H1 (cell line): ENCODE results near the gene TBC1D22B. TPM values are rescaled to one million over a fixed set of nuclear protein-coding genes. Genes with fewer than 3 reads are reported as not detected.

Experiments used
- GTF2F1 ChIP-seq: IDR thresholded peaks from 2 replicates; pipeline ENCODE4 v1.6.1; 2012; ENCODE audit warnings: low read depth, low read length, improper control_type of control experiment, borderline replicate concordance
- JUN ChIP-seq: IDR thresholded peaks from 2 replicates; pipeline ENCODE4 v1.6.1; 2011; ENCODE audit warnings: low read depth, mild to moderate bottlenecking, improper control_type of control experiment, low read length
- MAX ChIP-seq: IDR thresholded peaks from 2 replicates; pipeline ENCODE4 v1.6.1; 2012; ENCODE audit warnings: inconsistent platforms
- RAD21 ChIP-seq, 2 experiments: IDR thresholded peaks in 1 of 2; conservative IDR thresholded peaks in 1 of 2; 2 replicates each; pipeline ENCODE4 v1.6.1; 2011; ENCODE audit warnings: low read depth in 2 of 2, low read length in 2 of 2, improper control_type of control experiment in 1 of 2, inconsistent platforms in 1 of 2, mild to moderate bottlenecking in 1 of 2, moderate library complexity in 1 of 2
- RFX5 ChIP-seq: IDR thresholded peaks from 2 replicates; pipeline ENCODE4 v1.6.1; 2011; ENCODE audit warnings: low read depth, low read length, improper control_type of control experiment, borderline replicate concordance
- SAP30 ChIP-seq: fragments of 300-600 bp; sonication (generic); IDR thresholded peaks from 2 replicates; pipeline ENCODE4 v1.7.1; 2012; ENCODE audit warnings: low read length, moderate library complexity, mild to moderate bottlenecking, inconsistent platforms; ENCODE audit not compliant: insufficient read depth, insufficient replicate concordance
- TAF7 ChIP-seq: optimal IDR thresholded peaks from 2 replicates; pipeline ENCODE3; 2011; ENCODE audit warnings: low read depth, mild to moderate bottlenecking, inconsistent platforms, low read length, moderate library complexity, borderline replicate concordance
- TBP ChIP-seq: IDR thresholded peaks from 2 replicates; pipeline ENCODE4 v1.6.1; 2011; ENCODE audit warnings: low read depth, low read length, improper control_type of control experiment
- YY1 ChIP-seq: IDR thresholded peaks from 2 replicates; pipeline ENCODE4 v1.6.1; 2011; ENCODE audit warnings: low read depth, mild to moderate bottlenecking, low read length
- polyA plus RNA-seq, 7 experiments: library from polyadenylated mRNA; depleted of rRNA in 3 of 7; stranded (reverse) in 5 of 7; unstranded in 2 of 7; fragments of >200 nt in 5 of 7; fragments of 200-250 nt in 2 of 7; gene quantifications; 1 replicate in 5 of 7; 2 replicates in 1 of 7; 4 replicates in 1 of 7; pipeline versions ENCODE4 v1.2.1 to v1.2.3, GENCODE V29; 2011 to 2013; ENCODE audit warnings: missing spikeins in 2 of 7, mixed read lengths in 2 of 7
- total RNA-seq: library from RNA; stranded (reverse); fragmentation: NEBNext Ultra II Directional; extraction: Animal tissue kit (Norgen Biotek cat#: 25700); gene quantifications from 2 replicates; pipeline ENCODE4 v1.2.1, GENCODE V29; 2021
- TF ChIP-seq, protein P1 (sequence below): fragments of 300-600 bp; sonication (generic); IDR thresholded peaks from 2 replicates; pipeline ENCODE4 v1.7.1; 2012; ENCODE audit warnings: low read length, moderate library complexity, mild to moderate bottlenecking, inconsistent platforms; ENCODE audit not compliant: insufficient replicate concordance

The TBC1D22B gene
- total and polyA plus RNA-seq, 2 of the 8 experiments (the other 6 are each of a cell fraction or from before 2014, with no cell fraction given), result 10.1 to 17.4 TPM

- TF ChIP-seq, protein P1, sequence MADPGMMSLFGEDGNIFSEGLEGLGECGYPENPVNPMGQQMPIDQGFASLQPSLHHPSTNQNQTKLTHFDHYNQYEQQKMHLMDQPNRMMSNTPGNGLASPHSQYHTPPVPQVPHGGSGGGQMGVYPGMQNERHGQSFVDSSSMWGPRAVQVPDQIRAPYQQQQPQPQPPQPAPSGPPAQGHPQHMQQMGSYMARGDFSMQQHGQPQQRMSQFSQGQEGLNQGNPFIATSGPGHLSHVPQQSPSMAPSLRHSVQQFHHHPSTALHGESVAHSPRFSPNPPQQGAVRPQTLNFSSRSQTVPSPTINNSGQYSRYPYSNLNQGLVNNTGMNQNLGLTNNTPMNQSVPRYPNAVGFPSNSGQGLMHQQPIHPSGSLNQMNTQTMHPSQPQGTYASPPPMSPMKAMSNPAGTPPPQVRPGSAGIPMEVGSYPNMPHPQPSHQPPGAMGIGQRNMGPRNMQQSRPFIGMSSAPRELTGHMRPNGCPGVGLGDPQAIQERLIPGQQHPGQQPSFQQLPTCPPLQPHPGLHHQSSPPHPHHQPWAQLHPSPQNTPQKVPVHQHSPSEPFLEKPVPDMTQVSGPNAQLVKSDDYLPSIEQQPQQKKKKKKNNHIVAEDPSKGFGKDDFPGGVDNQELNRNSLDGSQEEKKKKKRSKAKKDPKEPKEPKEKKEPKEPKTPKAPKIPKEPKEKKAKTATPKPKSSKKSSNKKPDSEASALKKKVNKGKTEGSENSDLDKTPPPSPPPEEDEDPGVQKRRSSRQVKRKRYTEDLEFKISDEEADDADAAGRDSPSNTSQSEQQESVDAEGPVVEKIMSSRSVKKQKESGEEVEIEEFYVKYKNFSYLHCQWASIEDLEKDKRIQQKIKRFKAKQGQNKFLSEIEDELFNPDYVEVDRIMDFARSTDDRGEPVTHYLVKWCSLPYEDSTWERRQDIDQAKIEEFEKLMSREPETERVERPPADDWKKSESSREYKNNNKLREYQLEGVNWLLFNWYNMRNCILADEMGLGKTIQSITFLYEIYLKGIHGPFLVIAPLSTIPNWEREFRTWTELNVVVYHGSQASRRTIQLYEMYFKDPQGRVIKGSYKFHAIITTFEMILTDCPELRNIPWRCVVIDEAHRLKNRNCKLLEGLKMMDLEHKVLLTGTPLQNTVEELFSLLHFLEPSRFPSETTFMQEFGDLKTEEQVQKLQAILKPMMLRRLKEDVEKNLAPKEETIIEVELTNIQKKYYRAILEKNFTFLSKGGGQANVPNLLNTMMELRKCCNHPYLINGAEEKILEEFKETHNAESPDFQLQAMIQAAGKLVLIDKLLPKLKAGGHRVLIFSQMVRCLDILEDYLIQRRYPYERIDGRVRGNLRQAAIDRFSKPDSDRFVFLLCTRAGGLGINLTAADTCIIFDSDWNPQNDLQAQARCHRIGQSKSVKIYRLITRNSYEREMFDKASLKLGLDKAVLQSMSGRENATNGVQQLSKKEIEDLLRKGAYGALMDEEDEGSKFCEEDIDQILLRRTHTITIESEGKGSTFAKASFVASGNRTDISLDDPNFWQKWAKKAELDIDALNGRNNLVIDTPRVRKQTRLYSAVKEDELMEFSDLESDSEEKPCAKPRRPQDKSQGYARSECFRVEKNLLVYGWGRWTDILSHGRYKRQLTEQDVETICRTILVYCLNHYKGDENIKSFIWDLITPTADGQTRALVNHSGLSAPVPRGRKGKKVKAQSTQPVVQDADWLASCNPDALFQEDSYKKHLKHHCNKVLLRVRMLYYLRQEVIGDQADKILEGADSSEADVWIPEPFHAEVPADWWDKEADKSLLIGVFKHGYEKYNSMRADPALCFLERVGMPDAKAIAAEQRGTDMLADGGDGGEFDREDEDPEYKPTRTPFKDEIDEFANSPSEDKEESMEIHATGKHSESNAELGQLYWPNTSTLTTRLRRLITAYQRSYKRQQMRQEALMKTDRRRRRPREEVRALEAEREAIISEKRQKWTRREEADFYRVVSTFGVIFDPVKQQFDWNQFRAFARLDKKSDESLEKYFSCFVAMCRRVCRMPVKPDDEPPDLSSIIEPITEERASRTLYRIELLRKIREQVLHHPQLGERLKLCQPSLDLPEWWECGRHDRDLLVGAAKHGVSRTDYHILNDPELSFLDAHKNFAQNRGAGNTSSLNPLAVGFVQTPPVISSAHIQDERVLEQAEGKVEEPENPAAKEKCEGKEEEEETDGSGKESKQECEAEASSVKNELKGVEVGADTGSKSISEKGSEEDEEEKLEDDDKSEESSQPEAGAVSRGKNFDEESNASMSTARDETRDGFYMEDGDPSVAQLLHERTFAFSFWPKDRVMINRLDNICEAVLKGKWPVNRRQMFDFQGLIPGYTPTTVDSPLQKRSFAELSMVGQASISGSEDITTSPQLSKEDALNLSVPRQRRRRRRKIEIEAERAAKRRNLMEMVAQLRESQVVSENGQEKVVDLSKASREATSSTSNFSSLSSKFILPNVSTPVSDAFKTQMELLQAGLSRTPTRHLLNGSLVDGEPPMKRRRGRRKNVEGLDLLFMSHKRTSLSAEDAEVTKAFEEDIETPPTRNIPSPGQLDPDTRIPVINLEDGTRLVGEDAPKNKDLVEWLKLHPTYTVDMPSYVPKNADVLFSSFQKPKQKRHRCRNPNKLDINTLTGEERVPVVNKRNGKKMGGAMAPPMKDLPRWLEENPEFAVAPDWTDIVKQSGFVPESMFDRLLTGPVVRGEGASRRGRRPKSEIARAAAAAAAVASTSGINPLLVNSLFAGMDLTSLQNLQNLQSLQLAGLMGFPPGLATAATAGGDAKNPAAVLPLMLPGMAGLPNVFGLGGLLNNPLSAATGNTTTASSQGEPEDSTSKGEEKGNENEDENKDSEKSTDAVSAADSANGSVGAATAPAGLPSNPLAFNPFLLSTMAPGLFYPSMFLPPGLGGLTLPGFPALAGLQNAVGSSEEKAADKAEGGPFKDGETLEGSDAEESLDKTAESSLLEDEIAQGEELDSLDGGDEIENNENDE, result no peak
- peak; percentile 84 for TF ChIP-seq RAD21 (IDR thresholded peaks at IDR 0.05 in 1 of 2, conservative IDR thresholded peaks at IDR 0.05 in 1 of 2; ENCODE audit: low read depth in 2 of 2, low read length in 2 of 2)
- TF ChIP-seq GTF2F1, result no peak
- TF ChIP-seq JUN, result no peak
- TF ChIP-seq TAF7, result no peak
- 0 out of 2 replicates have a peak, but pooled peaks have one; percentile 15 for TF ChIP-seq MAX
- peak; percentile 58; the same call in 1 of the 2 replicates for TF ChIP-seq YY1
- TF ChIP-seq RFX5, result no peak
- TF ChIP-seq TBP, result no peak
- no peak for TF ChIP-seq SAP30
These were observed 49.6 kb upstream of the TBC1D22B start (continued) for GRCh38 chr6:37207903-37208456.
